PC-3 (cell line): ENCODE results near the gene KCNJ6. TPM values are rescaled to one million over a fixed set of nuclear protein-coding genes. Genes with fewer than 3 reads are reported as not detected.

Experiments used
- ATAC-seq: fragments of 200-7000 bp; cut with Tn5 transposase; 2 replicates; pipeline ENCODE4 v1.9.1; 2020; ENCODE audit warnings: mild to moderate bottlenecking, moderate library complexity
- BruUV-seq: library from RNA; stranded (reverse); fragments of 400-500 nt; replicated peaks from 2 replicates; lab custom pipeline; 2021; lab: Mats Ljungman, UMichigan
- CTCF ChIA-PET: fragments of 300-600 bp; sonication (Branson Sonifier 250); formaldehyde crosslinking; loops from one replicate; lab custom pipeline; 2022; ENCODE audit warnings: antibody characterized with exemption; lab: Charles Lee
- POLR2A ChIA-PET: fragments of 300-600 bp; sonication (Branson Sonifier 250); formaldehyde crosslinking; loops from one replicate; lab custom pipeline; 2022; ENCODE audit warnings: antibody characterized with exemption; ENCODE audit not compliant: unreplicated experiment; lab: Charles Lee
- DNase-seq: peaks from one replicate; pipeline ENCODE4 v3.0.0-alpha.2; 2015
- H2AFZ ChIP-seq: fragments of 300-600 bp; sonication (generic); 2 replicates; pipeline ENCODE4 v1.6.0; 2016; ENCODE audit warnings: antibody characterized with exemption, low read length
- H3F3A ChIP-seq: fragments of 300-600 bp; sonication (generic); one replicate; pipeline ENCODE4 v1.6.0; 2017; ENCODE audit warnings: antibody characterized with exemption, low read length, control low read depth, mild to moderate bottlenecking; ENCODE audit not compliant: unreplicated experiment
- H3K27ac ChIP-seq: fragments of 300-600 bp; sonication (generic); 2 replicates; pipeline ENCODE4 v1.5.1; 2016; ENCODE audit warnings: mild to moderate bottlenecking, low read length
- H3K27me3 ChIP-seq: fragments of 300-600 bp; sonication (generic); 2 replicates; pipeline ENCODE4 v1.6.1; 2016; ENCODE audit warnings: low read length, mixed read lengths
- H3K36me3 ChIP-seq: fragments of 300-600 bp; sonication (generic); 2 replicates; pipeline ENCODE4 v1.6.1; 2016; ENCODE audit warnings: low read depth, mixed run types, low read length, mixed read lengths
- H3K4me1 ChIP-seq: fragments of 300-600 bp; sonication (generic); 2 replicates; pipeline ENCODE4 v1.5.1; 2016; ENCODE audit warnings: low read length; ENCODE audit not compliant: insufficient read depth
- H3K4me2 ChIP-seq: fragments of 300-600 bp; sonication (generic); 2 replicates; pipeline ENCODE4 v1.6.0; 2016; ENCODE audit warnings: low read length
- H3K4me3 ChIP-seq: fragments of 300-600 bp; sonication (generic); 2 replicates; pipeline ENCODE4 v1.5.1; 2016; ENCODE audit warnings: mild to moderate bottlenecking, low read length, mixed read lengths
- H3K79me2 ChIP-seq: fragments of 300-600 bp; sonication (generic); 2 replicates; pipeline ENCODE4 v1.6.1; 2017; ENCODE audit warnings: low read length, mixed read lengths
- H3K9ac ChIP-seq: fragments of 300-600 bp; sonication (generic); 2 replicates; pipeline ENCODE4 v1.6.0; 2016; ENCODE audit warnings: mild to moderate bottlenecking, low read length
- H3K9me2 ChIP-seq: fragments of 300-600 bp; sonication (generic); replicated peaks from 2 replicates; pipeline ENCODE4 v1.6.1; 2016; ENCODE audit warnings: mixed run types, low read length, mixed read lengths
- H3K9me3 ChIP-seq: fragments of 300-600 bp; sonication (generic); 2 replicates; pipeline ENCODE4 v1.6.1; 2016; ENCODE audit warnings: low read length, mixed read lengths
- H4K20me1 ChIP-seq: fragments of 300-600 bp; sonication (generic); 2 replicates; pipeline ENCODE4 v1.6.1; 2016; ENCODE audit warnings: low read length, mixed read lengths
- CTCF ChIP-seq: fragments of 300-600 bp; sonication (generic); conservative IDR thresholded peaks from 2 replicates; pipeline ENCODE4 v1.5.1; 2017; ENCODE audit warnings: antibody characterized with exemption, low read depth, mild to moderate bottlenecking, low read length
- EZH2 ChIP-seq: fragments of 300-600 bp; sonication (generic); IDR thresholded peaks from one replicate; pipeline ENCODE4 v1.6.1; 2017; ENCODE audit warnings: antibody characterized with exemption, mild to moderate bottlenecking, low read length; ENCODE audit not compliant: unreplicated experiment
- EZH2phosphoT487 ChIP-seq: fragments of 300-600 bp; sonication (generic); IDR thresholded peaks from 2 replicates; pipeline ENCODE4 v1.6.1; 2018; ENCODE audit warnings: mild to moderate bottlenecking, antibody characterized with exemption, low read length, borderline replicate concordance
- intact Hi-C: fragments of 100-400 bp; cut with micrococcal nuclease; formaldehyde crosslinking; loops from 2 replicates; pipeline ENCODE4 v1.9.0; 2023
- total RNA-seq: library from RNA; depleted of rRNA; stranded (reverse); fragments of >200 nt; gene quantifications from 2 replicates; pipeline ENCODE4 v1.2.3, GENCODE V29; 2014

Gene KCNJ6
- total RNA-seq, 1 experiment from 2014 or later: not detected

DNA sequence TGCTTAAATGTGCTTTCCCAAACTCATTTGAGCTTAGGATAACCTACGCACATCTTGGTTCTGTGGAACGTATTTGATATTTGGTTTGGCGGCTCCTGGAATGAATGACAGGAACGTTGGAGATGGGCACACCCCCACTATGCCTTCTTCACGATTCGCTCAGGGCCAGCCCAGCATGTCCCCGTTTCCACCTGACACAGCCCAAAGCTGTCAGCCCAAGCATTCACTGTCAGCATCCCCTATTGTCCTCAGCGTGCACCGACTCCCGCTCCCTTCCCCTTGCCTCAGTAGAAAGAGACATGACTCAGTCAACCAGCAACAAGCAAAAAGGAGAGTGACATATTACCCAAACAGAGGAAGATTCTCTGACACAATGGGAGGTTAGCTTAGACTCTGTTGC, 181.4 kb downstream of the KCNJ6 start:
- peaks cover 92% of the 10 kb centered on the region for H3K27me3 ChIP-seq
- DNase-seq: no peak
- CTCF ChIA-PET: no interaction called here
- H3K4me3 ChIP-seq: no peak overlapping the region
- no TSS peak for BruUV-seq
- no peaks in the 10 kb centered on the region for H3K9me2 ChIP-seq
- no peak overlapping the region for H3K4me2 ChIP-seq
- H3K27ac ChIP-seq: no peak overlapping the region
- no peaks in the 10 kb centered on the region for H3K36me3 ChIP-seq
- no peaks in the 10 kb centered on the region for H3K79me2 ChIP-seq
- no peaks in the 10 kb centered on the region for H4K20me1 ChIP-seq
- no peaks in the 10 kb centered on the region for H3K9me3 ChIP-seq
- no peak overlapping the region for H2AFZ ChIP-seq
- H3K9ac ChIP-seq: no peak overlapping the region
- intact Hi-C loops: no loop called here
- no peaks in the 10 kb centered on the region for H3F3A ChIP-seq
- POLR2A ChIA-PET: no interaction called here
- ATAC-seq: no peak
- TF ChIP-seq CTCF: no peak
- TF ChIP-seq EZH2phosphoT487: no peak
- TF ChIP-seq EZH2: no peak
- H3K4me1 ChIP-seq: no peaks in the 10 kb centered on the region

DNA sequence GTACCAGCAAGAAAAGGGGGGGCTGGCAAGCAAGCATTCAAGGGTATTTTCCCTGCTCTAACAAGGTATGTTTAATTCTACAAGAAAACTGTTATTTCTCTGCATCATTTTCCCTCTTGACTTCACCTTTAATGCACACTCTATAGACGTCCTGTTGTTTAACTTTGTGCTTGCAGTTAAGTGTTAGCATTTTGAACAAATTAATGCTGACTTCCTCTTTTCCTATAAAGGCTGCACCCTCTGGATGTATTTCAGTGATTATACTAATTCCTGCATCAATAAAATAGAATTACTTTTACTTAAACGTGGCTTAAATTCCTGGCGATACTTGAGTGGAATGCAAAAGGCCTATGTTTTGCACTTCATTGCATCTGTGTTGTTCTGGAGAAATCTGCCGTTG, 183.3 kb downstream of the KCNJ6 start:
- BruUV-seq: no TSS peak
- Histone ChIP-seq H3F3A (no peaks in the 10 kb centered on the region), H3K4me3 (no peak overlapping the region), H3K4me2 (no peak overlapping the region), H3K27me3 (peaks cover 94% of the 10 kb centered on the region), H3K9me2 (no peaks in the 10 kb centered on the region), H3K9ac (no peak overlapping the region), H3K36me3 (no peaks in the 10 kb centered on the region), H2AFZ (no peak overlapping the region), H3K4me1 (no peaks in the 10 kb centered on the region), H3K9me3 (no peaks in the 10 kb centered on the region), H3K27ac (no peak overlapping the region), H3K79me2 (no peaks in the 10 kb centered on the region), H4K20me1 (no peaks in the 10 kb centered on the region)
- ChIA-PET POLR2A (no interaction called here), CTCF (no interaction called here)
- TF ChIP-seq EZH2phosphoT487 (no peak), EZH2 (no peak), CTCF (no peak)
- ATAC-seq: no peak
- intact Hi-C loops: no loop called here
- DNase-seq: no peak

- no peak overlapping the region for H3K27ac ChIP-seq
- H2AFZ ChIP-seq: no peak overlapping the region
- H3K27me3 ChIP-seq: peaks cover 43% of the 10 kb centered on the region
- no TSS peak for BruUV-seq
- intact Hi-C loops: no loop called here
- H3K9me3 ChIP-seq: no peaks in the 10 kb centered on the region
- H3K9me2 ChIP-seq: no peaks in the 10 kb centered on the region
- ChIA-PET CTCF (no interaction called here), POLR2A (no interaction called here)
- no peak overlapping the region for H3K9ac ChIP-seq
- no peak overlapping the region for H3K4me3 ChIP-seq
- no peaks in the 10 kb centered on the region for H3K4me1 ChIP-seq
- ATAC-seq: no peak
- no peak overlapping the region for H3K4me2 ChIP-seq
- H3F3A ChIP-seq: no peaks in the 10 kb centered on the region
- H3K79me2 ChIP-seq: no peaks in the 10 kb centered on the region
- H4K20me1 ChIP-seq: no peaks in the 10 kb centered on the region
- TF ChIP-seq EZH2phosphoT487 (no peak), EZH2 (no peak), CTCF (no peak)
- no peak for DNase-seq
- no peaks in the 10 kb centered on the region for H3K36me3 ChIP-seq
These were observed 192.1 kb downstream of the KCNJ6 start for GRCh38 chr21:37724201-37724600.
